GM19468 (cell line): Measurements from ENCODE around the gene CYP19A1.

Source experiments
- ATAC-seq: cut with Tn5 transposase; IDR thresholded peaks from one replicate; pipeline ENCODE4 v1.9.1; 2021; ENCODE audit warnings: mild to moderate bottlenecking, moderate library complexity, moderate number of reproducible peaks; ENCODE audit not compliant: unreplicated experiment; ENCODE audit errors: extremely low read depth

The CYP19A1 gene

DNA sequence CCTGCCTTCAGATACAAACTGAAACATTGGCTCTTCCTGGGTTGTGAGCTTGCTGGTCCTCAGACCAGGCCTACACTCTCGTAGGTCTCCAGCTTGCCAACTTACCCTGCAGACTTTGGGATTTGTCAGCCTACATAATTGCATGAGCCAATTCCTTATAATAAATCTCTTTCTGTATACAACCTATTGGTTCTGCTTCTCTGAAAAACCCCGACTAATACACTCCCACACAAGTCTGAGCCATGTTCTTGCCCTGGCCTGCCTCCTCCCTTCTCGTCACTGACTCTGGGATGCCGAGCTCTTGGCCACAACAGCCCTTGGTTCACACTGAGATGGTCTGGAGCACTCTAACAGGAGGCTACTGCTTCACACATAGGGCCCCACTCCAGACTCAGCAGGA lies 9.5 kb downstream of the CYP19A1 start:
- no peak for ATAC-seq

DNA sequence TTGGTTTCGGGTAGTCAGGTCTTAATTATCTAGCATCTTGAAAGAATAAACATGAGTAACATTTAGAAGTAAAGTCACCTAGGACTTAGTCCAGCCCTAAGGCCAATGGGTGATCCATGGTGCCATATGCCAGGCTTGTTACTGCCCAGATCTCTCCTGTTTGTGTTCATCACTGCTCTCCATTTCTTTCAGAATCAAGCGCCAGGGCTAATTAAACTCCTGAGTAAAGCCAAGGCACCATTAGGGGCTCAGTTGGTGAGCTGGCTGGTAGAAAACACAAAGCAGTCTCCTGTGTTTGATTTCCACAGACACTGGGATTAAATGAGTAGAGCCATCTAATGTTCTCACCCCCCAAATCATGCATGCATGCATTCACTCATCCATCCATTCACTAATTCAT lies 11.3 kb downstream of the CYP19A1 start:
- ATAC-seq: no peak

DNA sequence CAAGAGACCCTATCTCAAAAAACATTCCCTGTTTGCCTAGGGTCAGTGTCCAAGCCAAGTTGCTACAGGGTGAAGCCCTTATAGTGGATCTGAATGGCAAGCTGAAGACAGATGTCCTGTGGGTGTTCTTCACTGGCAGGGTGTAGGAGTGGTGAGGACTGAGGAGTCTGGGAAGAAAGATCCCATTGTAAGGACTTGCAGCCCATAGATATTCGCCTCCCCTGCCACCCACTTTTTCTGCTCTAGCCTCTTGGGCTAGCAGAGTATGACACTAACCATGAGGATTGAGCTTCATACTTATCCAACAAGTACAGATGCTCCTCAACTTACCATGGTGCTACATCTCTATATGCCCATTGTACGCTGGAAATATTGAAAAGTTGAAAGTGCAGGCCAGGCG lies 13.2 kb downstream of the CYP19A1 start:
- ATAC-seq: no peak

DNA sequence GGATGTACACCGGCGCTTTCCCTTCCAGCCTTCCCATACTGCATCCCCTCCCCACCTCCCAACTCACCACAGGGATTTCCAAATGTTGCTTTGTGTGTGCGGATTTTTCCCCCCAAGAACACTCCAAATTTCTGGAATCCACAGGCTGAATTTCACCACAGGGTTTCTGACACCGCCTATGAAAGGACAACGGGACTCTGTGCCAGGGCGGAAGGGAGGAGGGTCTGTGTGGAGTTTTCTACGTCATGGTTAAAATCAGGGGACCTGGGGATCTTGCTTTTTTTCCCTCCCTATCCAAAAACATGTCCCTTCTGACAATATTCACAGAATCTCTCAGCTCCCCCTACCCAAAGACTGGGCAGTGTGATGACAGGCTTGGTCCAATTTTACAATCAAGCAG lies 14.6 kb downstream of the CYP19A1 start:
- no peak for ATAC-seq

DNA sequence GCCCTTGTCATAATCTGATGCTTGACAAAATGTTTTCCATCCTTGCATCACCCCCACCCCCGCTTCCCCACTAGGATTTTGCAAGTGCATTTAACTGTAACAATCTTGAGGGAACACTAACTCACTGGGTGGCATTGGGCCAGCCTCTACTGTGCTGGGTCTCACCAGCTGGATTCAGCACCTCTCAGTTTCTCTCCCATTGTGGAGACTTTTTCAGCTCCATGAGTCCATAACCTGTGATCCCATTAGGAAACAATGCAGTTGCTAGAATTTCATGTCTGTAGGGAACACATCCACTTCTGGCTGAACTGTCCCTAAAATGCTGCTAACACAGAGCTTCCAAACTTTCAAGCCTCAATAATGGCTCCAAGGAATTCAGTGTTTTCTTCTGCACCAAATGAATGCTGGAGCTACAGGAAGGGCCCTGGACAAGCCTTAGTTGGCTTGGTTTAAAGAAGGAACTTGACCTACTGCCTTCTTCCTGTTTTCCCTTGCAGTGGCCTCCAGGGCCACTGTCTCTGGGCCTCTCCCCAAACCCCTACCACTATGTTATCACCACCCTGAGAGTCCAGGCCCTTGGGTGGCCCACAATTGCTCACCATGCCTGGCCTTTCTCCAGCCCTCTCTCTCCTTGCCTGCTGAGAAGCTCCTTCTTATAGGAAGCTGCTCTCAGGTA lies 15.6 kb downstream of the CYP19A1 start:
- ATAC-seq: no peak

DNA sequence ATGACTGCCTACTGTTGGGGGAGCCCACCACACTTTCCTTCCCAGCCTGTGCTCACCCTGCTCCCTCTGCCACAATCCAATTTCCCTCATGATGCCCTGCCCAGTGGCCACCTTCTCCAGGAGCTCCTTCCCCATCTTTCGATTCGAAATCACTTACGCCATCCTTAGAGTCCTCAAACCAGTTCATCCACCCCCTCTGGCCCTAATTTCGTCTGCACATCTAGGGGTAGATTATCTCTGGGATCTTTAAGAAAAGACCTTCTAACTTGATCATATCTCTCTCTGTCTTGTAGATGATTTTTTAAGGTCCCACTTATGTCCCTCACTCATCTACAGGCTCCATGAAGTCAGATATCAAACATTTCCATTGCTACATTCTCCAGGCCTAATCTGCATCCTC lies 17.1 kb downstream of the CYP19A1 start:
- ATAC-seq: no peak

DNA sequence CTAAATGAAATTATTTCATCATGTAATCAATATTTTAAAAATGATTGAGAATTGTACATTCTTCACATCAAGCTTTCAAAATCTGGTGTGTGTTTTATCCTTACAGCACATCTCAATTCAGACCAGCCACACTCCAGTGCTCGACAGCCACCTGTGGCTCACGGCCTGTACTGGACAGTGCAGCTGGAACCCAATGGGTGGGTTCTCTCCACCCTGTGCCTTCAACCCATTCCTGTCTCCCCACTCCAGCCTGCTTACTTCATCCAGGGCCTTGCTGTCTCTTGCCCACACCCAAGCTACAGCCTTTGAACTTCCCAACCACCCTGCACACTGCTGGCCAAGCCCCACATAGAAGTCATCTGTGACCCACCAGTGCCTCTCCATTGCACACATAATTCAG lies 17.6 kb downstream of the CYP19A1 start:
- no peak for ATAC-seq

DNA sequence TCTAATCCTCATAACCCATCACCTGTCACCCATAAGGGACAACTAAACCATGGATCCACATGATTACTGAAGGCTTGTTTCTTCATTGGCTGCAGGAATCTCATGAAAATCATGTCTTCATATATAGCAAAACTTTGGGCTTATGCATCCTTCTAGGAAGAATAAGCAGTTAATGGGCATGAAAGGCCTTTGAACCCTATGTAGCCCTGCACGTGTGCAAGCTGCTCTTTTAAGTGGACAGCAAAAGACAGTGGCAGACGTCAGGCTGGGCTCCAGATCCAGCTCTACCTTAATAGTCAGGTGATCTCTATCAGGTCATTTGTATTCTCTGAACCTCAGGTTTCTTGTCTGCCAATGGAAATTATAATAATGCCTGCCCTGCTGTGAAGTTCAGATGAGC lies 18.9 kb downstream of the CYP19A1 start:
- ATAC-seq: no peak

DNA sequence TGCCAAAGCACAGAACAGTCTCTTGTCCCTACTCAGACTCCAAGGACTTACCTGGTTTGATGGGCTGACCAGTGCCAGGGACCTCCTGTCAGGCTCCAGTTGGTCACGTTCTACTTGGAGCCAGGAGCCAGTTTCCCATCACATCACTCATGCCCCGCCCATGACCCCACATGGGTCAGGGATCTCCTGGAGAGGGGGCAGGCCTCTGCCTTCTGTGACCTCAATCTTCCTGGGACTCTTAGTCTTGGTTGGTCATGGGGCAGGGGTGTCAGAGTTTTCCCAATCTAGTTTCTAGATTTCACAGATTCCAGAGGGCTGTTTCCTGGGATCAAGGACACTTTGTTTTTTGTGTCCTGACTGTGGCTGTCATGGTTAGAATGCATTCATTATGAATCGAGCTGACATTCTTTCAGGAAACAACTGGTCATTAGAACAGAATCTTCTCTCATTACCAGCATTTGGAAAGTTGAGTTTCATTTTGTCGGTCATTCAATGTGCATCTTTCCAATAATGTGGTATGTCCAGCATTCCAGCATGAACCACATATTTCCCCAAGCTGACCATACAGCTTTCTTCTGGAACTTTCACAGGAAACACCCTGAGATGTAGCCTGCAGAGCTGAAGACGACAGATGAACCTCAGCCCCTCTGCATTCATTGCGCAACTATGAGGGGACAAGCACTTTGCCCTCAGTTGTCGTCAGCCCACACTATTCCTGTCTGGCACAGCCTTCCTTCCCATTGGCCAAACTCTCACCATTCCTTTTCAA lies 19.8 kb downstream of the CYP19A1 start:
- no peak for ATAC-seq

DNA sequence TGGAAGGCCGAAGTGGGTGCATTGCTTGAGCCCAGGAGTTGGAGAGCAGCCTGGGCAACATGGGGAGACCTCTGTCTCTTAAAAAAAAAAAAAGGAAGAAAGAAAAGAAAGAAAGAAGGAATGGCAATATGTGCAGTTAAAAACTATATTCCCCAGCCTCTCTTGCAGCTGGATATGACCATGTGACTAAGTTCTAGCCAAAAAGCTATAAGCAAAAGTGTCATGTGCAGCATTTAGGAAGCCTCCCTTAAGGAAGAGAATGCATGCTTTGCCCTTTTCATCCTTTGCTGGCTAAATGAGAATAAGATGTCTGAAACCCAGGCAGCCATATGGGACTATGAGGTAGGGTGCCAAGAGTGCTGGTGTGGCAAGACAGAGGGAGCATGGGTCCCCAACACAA lies 21.8 kb downstream of the CYP19A1 start:
- no peak for ATAC-seq

DNA sequence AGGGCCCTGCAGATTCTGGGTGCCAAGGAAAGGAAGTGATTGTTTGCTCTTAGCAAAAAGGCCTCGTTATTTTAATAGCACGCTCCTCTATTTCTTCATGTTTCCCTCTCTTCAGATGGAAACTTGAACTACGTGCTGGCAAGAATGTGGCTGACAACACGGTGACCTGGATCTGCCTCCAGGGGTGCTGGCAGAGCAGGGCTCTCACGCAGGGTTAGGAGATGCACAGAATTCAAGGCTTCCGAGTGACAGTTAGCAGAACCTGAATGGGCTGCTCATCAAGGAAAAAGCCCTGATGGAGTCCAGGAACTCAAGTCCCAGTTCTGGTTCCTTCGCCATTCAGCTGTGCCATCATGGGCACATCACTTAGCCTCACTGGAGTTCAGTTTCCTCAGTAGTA lies 22.7 kb downstream of the CYP19A1 start:
- no peak for ATAC-seq

DNA sequence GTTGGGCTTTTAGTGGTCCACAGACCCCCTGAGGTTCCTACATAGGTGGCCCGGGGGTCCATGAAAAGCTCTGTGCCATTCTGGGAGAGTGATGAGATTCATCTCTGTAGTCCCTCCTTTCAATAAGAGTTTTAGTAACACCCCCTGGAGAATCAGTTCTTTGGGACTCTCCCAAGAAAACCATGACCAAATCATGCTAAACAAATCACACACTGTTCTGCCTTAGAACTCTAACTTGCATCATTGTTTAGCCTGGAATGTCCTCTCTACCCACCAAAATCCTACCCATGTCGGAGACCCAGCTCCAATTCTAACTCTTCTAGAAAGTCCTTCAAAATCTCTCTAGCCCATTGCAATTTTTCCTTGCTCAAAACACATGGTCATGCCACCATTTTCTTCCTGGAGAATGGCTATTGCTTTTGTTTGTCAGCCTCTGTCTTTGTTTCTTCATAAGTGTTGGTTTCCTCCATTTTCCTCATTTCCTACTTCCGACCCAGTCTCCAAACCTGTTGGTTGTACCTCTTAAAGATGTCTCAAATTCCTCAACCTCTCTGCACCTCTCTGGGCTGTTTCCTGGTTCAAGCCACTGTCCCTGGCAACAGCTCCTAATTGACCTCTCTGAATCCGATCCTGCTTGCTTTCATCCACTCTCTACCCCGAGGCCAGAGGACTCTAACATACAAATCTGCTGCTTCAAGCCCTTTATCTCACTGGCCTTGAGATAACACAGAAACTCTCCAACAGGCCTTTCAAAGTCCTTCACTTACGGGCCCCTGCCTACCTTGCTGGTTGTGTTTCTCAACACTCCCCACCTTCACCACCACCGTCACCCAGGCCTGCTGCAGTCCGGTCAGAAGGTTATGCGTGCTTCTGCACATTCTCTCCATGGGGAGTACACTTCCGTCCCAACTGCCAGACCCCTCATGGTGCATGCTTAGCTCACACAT lies 23.7 kb downstream of the CYP19A1 start:
- ATAC-seq: no peak

DNA sequence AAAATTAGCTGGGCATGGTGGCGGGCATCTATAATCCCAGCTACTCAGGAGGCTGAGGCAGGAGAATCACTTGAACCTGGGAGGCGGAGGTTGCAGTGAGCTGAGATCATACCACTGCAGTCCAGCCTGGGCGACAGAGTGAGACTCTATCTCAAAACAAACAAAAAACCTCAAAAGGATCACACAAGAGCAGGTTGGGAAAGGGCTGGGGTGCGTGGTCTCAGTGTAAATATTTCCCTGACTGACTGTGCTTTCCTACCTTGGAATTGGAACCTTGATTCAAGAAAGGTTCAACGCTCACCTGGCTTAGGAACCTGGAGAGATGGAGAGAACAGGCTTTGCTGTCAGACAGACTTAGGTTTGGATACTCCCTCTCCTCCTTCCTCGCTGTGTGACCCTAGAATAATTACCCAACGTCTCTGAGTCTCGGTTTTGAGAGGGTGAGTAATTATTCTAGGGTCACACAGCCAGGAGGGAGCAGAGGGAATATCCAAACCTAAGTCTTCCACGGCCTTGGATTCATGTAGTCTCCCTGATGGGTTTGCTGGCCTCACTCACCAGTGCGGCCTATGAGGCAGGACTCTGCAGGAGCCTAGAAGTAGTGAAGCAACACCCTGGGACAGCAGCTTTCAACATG lies 24.6 kb downstream of the CYP19A1 start:
- ATAC-seq: no peak

DNA sequence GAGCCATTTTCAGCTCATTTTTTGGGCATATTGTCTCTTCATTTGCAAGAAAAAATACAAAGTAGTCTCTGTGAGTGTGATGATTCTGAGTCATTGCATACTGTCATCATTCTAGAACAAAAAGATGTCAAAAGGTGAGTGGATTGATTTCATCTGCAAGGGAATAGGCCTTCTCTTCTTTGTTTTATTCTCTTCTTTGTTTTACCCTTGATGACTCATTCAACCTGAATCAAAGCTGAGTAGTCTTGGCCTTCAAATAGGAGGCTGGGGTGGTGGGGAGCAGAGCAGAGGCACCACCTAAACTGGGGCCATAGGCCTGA lies 25.4 kb downstream of the CYP19A1 start:
- no peak for ATAC-seq

DNA sequence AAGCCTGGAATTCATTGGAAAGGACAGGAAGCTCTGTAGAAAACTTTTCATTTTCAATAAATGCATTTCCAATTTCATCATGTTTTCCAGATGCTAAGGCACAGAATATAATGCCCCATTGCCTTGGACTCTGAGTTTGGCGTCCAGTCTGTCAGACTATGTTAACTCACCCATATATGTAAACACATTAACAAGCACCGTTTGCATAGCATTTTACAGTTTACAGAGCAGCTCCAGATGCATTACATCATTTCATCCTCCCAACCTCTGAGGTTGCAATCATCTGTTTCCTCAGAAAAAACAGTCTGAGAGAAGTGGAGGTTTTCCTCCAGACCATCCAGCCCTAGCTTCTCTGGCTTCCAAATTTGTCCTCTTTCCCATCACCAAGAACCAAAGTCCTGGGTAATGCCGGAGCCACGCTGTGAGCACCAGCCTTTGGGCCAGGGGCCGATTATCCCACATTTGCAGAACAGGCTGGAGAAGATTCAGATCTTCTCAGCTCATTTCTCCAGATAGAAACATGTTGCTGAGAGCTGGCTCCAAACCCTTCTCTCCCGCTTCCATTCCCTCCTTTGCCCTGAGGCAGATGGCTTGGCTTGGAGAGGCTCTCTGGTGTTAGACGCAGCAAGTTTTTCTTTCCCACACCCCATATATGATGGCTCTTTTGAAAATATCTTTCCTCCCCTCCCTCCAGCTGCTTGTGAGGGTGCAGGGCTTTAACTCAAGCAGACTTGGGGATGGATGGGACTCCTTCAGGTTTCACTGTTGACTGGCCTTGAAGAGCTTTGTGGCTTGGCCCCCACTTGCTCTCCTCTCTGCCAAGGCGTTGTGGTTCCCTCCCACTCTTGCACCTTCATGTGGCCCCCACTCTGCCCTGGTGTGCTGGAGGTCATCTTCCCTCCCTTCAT lies 26.0 kb downstream of the CYP19A1 start:
- ATAC-seq: no peak

DNA sequence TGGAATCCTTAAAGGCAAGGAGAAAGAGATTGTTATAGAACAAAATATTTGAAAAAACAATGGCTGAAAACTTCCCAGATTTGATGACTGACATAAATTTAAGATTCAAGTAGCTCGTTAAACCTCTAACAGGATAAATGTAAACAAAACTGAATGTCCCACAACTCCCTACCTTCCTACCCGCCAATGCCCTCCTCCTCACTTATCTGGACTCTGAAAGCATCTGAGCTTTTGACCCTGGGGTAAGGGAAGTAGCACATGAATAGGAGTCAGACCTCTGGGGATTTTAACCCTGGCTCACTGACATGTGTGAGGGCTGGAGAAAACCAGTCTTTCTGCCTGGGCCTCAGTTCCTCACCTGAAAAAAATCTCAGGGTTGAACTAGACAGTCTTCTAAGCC lies 26.9 kb downstream of the CYP19A1 start:
- no peak for ATAC-seq

DNA sequence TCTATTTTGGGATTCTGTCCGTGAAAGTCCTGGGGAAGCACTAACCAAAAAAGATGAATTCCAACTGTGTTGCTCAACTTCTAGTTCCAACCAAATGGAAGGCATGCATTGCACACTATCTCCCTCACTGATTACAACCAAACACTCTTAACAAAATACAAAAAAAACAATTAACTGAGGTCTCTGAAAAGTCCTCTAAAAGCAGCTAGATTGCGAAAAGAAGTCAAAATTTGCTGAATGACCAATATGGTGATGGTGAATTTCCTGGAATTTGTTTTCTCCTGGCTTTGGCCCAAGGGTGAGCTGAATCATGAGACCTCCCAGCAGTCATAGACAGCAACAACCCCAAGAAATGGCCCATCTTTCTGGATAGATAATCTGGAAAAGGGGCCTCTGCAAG lies 28.3 kb downstream of the CYP19A1 start:
- no peak for ATAC-seq

DNA sequence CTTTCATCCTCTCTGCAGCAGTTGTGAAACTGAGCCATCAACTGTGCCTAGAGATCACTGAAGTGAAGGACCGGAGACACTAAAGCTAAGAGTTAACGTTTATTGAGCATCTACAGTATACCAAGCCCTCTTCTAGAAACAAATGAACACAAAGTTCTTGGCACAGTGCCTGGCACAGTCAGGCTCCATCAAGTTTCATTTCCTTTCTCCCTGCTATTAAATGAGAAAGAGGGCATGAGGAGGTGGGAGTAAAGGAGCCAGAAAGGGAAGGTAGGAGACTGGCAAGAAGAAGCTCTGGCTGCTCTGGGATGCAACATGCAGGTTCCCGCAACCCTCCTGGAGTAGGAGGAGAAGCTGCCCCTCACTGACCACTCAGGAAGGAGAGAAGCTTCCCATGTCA lies 30.6 kb downstream of the CYP19A1 start:
- ATAC-seq: no peak

DNA sequence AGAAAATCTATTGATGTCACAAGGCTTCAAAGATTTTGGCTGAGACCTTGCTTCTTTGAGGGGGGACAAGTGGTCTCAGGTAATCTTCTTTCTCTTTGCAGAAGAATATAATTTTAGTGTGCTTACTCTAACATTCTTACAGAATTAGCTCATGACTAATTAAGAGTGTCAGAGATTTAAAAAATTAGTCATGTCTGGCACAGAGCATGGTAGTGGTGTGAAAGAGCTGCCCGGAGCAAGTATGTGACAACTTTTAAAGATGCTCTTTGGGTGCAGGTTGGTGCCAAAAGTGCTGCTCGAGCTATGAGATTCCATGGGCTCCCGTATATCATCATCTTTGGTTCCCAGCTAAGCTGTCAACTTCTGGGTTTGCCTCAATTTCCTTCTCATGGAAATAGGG lies 31.1 kb downstream of the CYP19A1 start:
- no peak for ATAC-seq
